ENCODE data around the gene S100Z. TPM values are rescaled to one million over a fixed set of nuclear protein-coding genes. Genes with fewer than 3 reads are reported as not detected.

The S100Z gene
- total and polyA plus RNA-seq, 2 of the 8 experiments (the other 6 are each of a cell fraction or from before 2014, with no cell fraction given) = 0.30 TPM; not detected in 1

DNA sequence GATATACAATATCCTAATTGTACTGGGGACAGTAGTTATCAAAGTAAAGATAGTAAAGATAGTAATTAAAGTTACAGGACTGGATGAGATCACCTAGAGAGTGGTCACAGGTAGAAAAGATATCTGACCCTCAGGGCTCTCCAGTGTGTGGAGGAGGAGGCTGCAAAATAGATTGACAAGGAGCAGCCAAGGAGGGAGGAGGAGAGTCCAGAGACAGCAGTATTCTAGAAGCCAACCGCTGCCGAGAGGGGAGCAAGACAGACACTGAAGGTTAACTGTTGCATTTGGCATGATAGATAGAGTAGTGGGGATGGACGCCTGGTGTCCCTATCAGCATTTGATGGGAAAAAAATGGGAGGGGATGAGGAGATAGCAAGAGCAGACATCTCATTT lies 48.0 kb upstream of the S100Z start:
- Histone ChIP-seq H3K9me3 (ENCODE audit: insufficient read depth in 2 of 2, low read depth in 1 of 2, low read length in 1 of 2) (no peaks in the 10 kb centered on the region), H2BK5ac (ENCODE audit: low read depth, low read length) (no peak overlapping the region), H3K27me3 (replicated peaks in 1 of 4; ENCODE audit: control insufficient read depth in 3 of 4, extremely low read depth in 1 of 4, insufficient read depth in 3 of 4, low read length in 3 of 4) (no peaks in the 10 kb centered on the region; a peak in 1 of 7 replicates), H3K18ac (ENCODE audit: extremely low read depth, low read length) (no peak overlapping the region), H4K5ac (ENCODE audit: insufficient read length, low read depth, low read length) (no peak overlapping the region), H3K4me2 (ENCODE audit: insufficient read depth in 1 of 2, low read depth in 2 of 2, low read length in 2 of 2) (no peak overlapping the region), H3K4me3 (ENCODE audit: extremely low read depth in 1 of 4, insufficient read depth in 2 of 4, low read depth in 3 of 4, low read length in 4 of 4) (no peak overlapping the region), H2AFZ (ENCODE audit: low read length) (no peak overlapping the region; the same call in 1 of the 2 replicates), H4K20me1 (replicated peaks in 1 of 2; ENCODE audit: control insufficient read depth in 1 of 2, insufficient read depth in 2 of 2, low read length in 2 of 2) (no peaks in the 10 kb centered on the region), H3K4ac (replicated peaks; ENCODE audit: insufficient read length, low read depth, low read length) (no peak overlapping the region), H3K36me3 (ENCODE audit: control insufficient read depth in 2 of 4, insufficient read depth in 4 of 4, low read length in 3 of 4) (no peaks in the 10 kb centered on the region), H3K56ac (replicated peaks; ENCODE audit: insufficient read length, low read depth, low read length) (no peak overlapping the region), H3K23me2 (ENCODE audit: low read depth, low read length) (no peaks in the 10 kb centered on the region; the same call in none of the 2 replicates), H3K14ac (ENCODE audit: insufficient read length) (no peak overlapping the region), H2BK12ac (ENCODE audit: low read depth, low read length) (0 out of 2 replicates have a peak overlapping the region, but pooled peaks have one; percentile 7), H2AK5ac (ENCODE audit: low read depth, low read length) (no peak overlapping the region), H4K91ac (replicated peaks; ENCODE audit: insufficient read length, low read length) (no peak overlapping the region), H3K4me1 (replicated peaks in 1 of 4; ENCODE audit: control insufficient read depth in 3 of 4, insufficient read depth in 4 of 4, low read length in 3 of 4) (peaks cover 6 to 8% (median 7%) of the 10 kb centered on the region in 4 experiments; a peak in 5 of 7 replicates), H3K9ac (replicated peaks in 1 of 4; ENCODE audit: extremely low read depth in 1 of 4, low read depth in 3 of 4, low read length in 3 of 4) (no peak overlapping the region), H2BK15ac (ENCODE audit: low read length) (no peak overlapping the region), H3K79me2 (ENCODE audit: control insufficient read depth in 1 of 2, insufficient read depth in 2 of 2, low read length in 2 of 2) (no peaks in the 10 kb centered on the region), H3K79me1 (ENCODE audit: low read depth, low read length) (no peaks in the 10 kb centered on the region), H3K27ac (ENCODE audit: low read depth, low read length) (no peak overlapping the region), H2BK20ac (ENCODE audit: low read length) (0 out of 2 replicates have a peak overlapping the region, but pooled peaks have one; percentile 48), H4K8ac (ENCODE audit: extremely low read depth, insufficient read depth, low read length) (no peak overlapping the region), H2BK120ac (replicated peaks; ENCODE audit: low read depth, low read length) (no peak overlapping the region), H3K23ac (ENCODE audit: insufficient read length) (no peak overlapping the region)
- 90% methylated on average over 3 of the region's 3 CpGs; no CpG with 5 or more reads in 1 of the 2 experiments for WGBS, 2 experiments (ENCODE audit: extremely low coverage in 1 of 2, insufficient coverage in 1 of 2, insufficient read length in 1 of 2, insufficient replicate concordance in 2 of 2, low coverage in 1 of 2, low lambda C conversion rate in 2 of 2, missing lambda C conversion rate in 1 of 2)
- FAIRE-seq (no peak), DNase-seq (ENCODE audit: low read depth in 1 of 2, low spot score in 2 of 2) (no peak)
- CTCF ChIA-PET (ENCODE audit: partially characterized antibody) = interaction anchor here (1.3 kb wide), 1 partner anchor 18 kb away, joined by 3 read pairs; the partner anchor contains the start of gene F2RL1
- POLR2A ChIA-PET (ENCODE audit: partially characterized antibody) = interaction anchor here (11.5 kb wide), 1 partner anchor 17 kb away, joined by 131 read pairs; the partner anchor contains the start of gene F2RL1
- TF ChIP-seq FOSL1 (IDR thresholded peaks at IDR 0.05; ENCODE audit: insufficient read depth, low read depth, low read length) (no peak), YY1 (IDR thresholded peaks at IDR 0.05; ENCODE audit: low read depth, low read length) (no peak), CHD2 (IDR thresholded peaks at IDR 0.05; ENCODE audit: low read length) (no peak), NANOG (IDR thresholded peaks at IDR 0.05; ENCODE audit: insufficient read depth, low read depth, low read length, poor library complexity, severe bottlenecking) (no peak), PHF8 (conservative IDR thresholded peaks at IDR 0.05; ENCODE audit: low read depth, low read length) (no peak), KDM5A (IDR thresholded peaks at IDR 0.05; ENCODE audit: low read length) (no peak), GTF2F1 (IDR thresholded peaks at IDR 0.05; ENCODE audit: borderline replicate concordance, low read depth, low read length) (no peak), TAF1 (IDR thresholded peaks at IDR 0.05; ENCODE audit: low read depth, low read length) (no peak), RNF2 (IDR thresholded peaks at IDR 0.05; ENCODE audit: borderline replicate concordance, low read depth, low read length, missing control alignments, poor library complexity, severe bottlenecking) (no peak), MAFK (IDR thresholded peaks at IDR 0.05; ENCODE audit: low read depth, low read length) (no peak)
